AG08395 (cell line): ENCODE results near the gene AP1G1.
"Not testable (repeated sequence)": the region's sequence is repeated elsewhere in the genome, so short reads cannot be mapped to it uniquely, and the experiment has no call there.

Source experiments
- DNase-seq: peaks from one replicate; pipeline ENCODE4 v3.0.0; 2012; ENCODE audit warnings: mixed read lengths, low spot score

The AP1G1 gene

DNA sequence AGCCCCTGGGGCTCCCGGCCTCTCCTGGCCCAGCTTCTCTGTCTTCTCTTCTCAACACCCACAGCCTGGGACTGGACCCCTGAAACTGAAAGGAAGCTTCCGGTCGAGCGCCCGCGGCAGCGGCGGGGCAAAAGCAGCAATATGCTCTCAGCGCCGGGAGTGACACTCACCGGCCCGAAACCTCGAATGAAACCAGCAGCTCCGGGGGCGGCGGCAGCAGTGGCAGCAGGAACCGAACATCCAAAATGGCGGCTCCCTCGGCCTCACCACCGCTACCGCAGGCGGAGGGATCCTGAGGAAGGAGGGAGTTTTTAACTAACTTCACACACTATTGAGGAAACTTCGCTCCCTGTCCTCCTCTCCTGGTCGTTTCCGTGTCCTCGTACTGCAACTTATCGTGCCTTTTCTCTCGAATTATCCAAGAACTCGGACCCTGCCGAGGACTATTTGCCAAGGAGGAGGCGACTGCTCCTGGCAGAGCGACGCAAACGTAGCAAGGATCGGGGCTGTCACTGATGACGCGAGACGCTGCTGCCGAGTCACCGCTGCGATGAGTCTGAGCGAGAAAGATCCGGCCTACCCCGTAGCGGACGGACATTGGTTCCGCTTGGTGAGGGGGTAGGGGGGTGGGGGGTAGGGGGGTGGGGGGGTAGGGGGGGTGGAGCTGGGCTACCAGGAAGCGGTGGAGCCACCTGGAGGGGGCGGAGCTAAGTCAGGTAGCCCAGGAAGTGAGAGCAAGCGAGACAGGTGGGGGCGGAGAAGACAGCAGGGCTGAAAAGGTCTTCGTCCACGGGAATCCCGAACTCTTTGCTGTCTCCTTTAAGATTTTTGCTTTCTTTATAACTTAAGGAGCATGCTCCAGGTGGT lies at the start of gene AP1G1:
Gene AP1G1 (minus strand): TSS at position 242 of the 867 bp plus-strand sequence. CDS start 19,355 bp downstream, outside the sequence.
- peak; percentile 97 for DNase-seq

- no peak for DNase-seq
Observed at GRCh38 chr16:71855937-71856662, 47.5 kb upstream of the AP1G1 start.

DNA sequence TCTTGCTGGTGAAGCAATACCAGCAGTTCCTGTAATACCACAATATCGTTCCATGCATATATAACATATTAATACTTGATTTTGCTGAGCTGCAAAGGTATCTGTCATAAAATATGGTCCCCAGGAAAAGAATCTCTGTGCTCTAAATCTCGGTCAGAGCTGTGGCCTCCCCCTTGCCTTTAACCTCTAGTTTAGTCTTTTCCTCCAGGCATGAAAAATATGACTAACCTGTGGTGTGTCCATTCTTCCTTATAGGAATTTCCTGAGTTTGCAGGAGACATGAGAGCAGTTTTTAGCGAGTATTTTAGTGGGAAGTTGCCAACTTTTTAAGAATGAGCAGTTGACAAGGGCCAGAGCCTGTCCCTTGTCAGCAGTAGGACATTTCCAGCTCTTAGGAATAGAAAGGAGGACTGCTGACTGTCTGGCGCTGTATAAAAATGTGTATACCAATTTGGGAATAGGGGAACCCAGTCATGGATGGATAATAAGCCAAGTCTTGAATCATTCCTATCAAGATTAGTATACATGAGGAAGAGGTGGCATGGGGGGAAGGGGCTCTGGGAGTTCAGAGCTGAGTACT lies 45.8 kb upstream of the AP1G1 start:
- no peak for DNase-seq

DNA sequence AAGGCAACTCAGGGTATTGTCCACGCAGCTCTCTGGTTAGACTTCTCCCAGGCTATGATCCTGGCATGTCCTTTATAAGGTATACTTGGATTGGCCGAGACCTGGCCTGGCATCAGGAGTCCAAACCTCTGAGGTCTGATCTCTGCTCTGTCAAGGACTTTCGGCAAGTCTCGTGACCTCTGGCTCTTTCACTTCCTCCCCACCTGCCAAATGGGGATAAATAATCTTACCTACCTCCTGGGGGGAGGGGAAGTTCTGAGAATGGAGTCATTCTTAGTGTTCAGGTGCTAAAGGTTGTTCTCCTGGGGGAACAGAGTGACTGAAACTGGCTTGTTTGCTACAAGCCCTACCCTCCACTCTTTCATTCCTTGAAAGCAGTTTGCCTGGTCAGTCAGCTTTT lies 44.8 kb upstream of the AP1G1 start:
- no peak for DNase-seq

DNA sequence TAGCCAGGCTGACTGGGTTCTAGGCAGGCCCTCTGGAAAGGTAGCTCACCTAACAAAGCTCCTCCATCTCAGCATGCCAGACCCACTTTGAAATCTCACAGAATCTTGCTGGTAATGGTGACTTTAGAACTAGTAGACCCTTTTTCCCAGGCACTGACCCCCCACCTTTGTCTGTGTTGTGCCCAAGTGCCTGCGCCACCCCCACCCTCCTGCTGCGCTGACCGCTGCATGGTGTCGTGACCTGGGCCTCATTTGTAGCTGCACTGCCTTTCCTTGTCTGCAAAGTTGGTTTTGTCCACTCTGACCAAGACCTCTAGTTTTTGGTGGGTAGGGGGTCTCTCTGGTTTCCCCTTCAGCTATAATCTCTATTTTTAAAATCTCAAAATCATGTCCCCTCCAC lies 43.9 kb upstream of the AP1G1 start:
- no peak for DNase-seq

DNA sequence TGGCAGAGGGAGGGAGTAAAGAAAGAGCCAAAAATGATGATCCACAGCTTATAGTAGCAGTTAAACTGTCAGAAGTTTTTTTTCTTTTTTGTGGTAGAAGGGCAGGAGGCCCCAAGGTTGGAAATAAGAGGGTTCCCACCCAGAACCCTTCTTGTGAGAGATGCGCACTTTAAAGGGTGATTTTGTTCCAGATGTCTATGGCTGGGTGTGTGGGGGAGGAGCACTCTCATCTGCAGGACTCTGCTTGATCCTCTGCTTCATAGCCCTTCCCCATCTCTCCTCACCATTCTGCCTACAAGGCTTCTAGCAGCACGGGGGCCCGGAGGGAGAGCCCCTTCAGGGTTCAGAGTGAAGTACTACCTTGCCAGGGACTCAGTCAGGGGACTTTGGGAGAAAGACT lies 43.5 kb upstream of the AP1G1 start:
- no peak for DNase-seq

DNA sequence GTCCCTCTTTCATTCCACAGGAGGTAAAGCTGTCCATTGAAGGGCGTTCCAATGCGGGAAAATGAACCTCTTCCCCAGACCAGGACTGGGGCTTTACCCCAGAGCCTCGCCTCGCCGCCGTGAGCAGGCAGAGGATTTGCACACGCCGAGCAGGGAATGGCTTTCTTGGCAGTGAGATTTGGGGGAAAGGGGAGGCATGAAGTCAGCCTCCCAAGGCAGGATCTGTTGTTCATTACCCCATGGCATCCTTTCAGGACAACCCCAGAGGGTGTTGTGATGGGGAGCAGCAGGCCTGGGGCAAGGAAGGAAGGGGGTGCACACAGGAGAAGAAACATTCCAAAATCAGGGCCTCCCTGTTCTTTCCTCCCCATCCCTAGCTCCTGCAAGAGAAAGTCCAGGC lies 43.1 kb upstream of the AP1G1 start:
- DNase-seq: no peak

DNA sequence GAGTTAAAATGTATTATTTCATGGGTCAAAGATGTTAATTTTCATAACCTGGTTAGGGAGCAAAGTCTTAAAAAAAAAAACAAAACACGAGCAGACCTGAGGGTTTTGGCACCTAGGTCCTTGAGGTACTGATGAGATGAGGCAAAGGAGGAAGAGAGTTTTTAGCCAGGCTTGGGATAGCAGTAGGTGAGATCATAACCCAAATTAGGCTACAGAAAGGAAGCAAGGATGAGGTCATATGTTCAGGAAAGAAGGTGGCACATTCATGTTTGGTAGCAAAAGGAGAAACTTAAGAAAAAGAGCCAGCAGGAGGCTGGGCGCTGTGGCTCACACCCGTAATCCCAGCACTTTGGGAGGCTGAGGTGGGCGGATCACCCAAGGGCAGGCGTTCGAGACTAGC lies 40.0 kb upstream of the AP1G1 start:
- no peak for DNase-seq

DNA sequence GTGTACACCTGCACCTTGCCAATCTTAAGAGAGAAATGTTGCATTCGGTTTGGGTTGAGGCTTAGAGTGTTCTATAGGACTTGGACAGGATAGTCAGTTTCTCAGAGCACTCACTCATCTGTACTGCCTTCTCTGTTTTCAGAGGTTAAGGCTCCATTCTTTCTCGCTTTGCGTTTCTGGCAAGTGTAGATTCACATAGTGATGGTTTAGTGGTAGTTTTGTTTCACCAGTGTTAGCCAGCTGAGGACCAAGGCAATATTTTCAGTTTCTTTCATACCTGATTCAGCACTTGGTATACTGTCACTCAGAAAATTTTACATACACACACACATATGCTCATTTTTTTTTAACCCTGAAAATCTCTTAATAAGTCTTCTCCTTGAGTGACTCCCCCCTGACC lies 38.5 kb upstream of the AP1G1 start:
- DNase-seq: no peak

- DNase-seq: peak; percentile 14
Observed at GRCh38 chr16:71846431-71846830, 37.8 kb upstream of the AP1G1 start.

DNA sequence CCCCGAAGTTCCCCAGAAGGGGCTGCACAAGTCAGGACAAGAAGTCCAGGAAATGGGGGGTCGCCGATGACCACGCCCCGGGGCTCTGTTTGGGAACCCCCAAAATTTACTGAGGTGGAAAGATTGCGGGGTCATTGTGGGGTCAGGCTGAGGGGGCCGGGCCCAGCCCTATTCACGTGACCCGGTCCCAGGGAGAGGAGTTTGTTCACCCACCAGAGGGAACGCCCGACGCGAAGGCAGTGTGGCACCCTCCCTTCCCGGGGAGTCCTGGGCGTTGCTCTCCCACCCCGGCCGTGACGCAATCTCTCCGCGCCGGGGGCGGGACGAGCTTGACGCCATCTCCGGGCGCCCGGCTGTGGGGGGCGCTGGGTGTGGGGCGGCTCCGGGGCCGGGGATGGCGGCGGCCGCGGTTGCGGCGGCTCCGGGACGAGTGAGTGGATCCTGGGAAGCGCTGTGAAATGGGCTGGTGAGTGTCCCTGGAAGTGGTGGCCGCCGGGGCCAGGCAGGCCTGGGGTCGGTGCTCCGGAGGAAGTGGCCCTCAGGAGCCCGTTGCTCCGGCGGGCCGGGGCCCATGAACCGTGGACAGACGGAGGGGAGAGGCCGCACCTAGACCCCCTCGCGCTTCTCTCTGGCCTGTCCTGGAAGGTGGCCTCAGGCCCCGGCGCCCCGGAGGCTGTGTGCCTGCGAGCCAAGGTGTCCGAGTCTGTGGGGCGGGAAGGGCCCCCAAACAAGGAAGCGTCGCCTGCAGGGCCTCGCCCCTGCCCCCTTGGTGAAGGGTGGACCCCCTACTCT lies 37.2 kb upstream of the AP1G1 start, which contains the start of gene ATXN1L:
Gene ATXN1L (plus strand): TSS at position 338 of the 792 bp plus-strand sequence. CDS start 3,765 bp downstream, outside the sequence.
- peak; percentile 99 for DNase-seq

DNA sequence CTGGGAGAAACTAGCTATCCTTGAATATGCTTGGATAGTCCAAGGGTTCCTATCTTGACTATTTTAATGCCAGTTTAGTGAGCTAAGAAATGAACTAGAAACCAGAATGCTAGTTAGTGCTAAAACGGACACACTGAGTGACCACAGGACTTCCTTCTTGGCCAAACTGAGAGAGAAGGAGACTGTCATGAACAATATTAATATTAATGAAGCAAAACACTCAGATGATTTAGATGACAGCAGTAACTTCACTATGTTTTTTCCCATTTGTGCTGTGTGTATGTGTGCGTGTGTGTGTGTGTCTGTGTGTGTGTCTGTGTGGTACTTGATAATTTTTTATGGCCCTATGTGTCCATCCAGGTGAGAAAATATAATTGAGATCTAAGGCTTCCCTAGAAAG lies 34.9 kb upstream of the AP1G1 start:
- DNase-seq: no peak

DNA sequence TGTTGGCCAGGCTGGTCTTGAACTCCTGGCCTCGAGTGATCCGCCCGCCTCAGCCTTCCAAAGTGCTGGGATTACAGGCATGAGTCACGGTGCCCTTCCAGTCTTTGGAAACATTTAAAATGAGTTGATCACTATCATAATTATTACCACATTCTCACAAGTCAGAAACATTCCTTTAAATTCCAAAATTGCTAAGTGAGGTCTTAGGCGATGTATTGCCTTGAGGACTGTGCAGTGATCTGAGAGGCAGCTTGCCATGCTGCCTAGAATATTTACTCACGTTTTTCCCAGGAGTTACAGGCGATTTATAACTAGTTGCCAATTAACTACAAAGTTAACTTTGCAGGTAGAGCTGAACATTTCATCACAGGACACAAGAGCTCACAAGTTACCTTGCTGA lies 31.4 kb upstream of the AP1G1 start:
- DNase-seq: peak; percentile 54

DNA sequence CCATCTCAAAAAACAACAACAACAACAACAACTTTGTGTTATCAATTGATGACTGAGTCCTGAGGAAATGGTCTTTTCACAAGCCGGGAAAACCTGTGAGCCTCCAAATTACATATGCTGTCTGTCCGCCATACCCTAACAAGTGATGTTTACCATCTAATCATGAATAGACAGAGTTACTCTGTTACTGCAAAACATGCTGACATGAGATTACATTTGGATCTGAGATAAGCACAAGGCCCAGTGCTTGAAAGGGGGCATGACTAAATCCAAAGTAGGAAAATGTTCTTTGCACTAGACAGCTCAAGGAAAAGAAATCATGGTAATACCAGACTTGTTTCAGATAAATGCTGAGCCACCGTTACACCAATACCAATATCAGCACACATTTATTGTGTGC lies 28.5 kb upstream of the AP1G1 start:
- no peak for DNase-seq

- DNase-seq: no peak
Observed at GRCh38 chr16:71834291-71834690, 25.7 kb upstream of the AP1G1 start.

DNA sequence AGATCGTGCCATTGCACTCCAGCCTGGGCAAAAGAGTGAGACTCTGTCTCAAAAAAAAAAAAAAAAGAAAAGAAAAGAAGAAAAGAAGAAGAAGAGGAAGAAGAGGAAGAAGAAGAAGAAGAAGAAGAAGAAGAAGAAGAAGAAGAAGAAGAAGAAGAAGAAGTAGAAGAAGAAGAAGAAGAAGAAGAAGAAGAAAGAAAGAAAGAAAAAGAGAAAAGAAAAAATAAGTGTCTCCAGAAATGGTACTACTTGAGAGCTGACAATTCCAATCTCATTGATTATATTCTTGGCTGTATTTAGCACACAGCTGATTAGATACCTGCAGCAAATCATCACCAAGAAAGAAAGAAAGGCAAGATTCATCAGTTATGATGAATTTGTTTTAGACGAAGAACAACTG lies 23.5 kb upstream of the AP1G1 start:
- DNase-seq: not testable (repeated sequence)

DNA sequence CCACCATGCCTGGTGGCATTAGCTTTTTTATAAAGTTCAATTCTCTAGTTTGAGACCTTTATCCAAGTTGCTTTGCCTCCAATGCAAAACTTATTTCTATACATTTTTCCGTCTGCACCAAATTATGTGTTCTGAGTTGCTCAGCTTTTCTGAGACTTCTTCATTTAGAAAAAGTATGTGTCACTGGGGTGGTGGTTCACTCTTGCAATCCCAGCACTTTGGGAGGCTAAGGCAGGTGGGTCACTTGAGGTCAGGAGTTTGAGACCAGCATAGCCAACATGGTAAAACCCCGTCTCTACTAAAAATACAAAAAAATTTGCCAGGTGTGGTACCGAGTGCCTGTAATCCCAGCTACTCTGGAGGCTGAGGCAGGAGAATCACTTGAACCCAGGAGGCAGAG lies 23.1 kb upstream of the AP1G1 start:
- not testable (repeated sequence) for DNase-seq

DNA sequence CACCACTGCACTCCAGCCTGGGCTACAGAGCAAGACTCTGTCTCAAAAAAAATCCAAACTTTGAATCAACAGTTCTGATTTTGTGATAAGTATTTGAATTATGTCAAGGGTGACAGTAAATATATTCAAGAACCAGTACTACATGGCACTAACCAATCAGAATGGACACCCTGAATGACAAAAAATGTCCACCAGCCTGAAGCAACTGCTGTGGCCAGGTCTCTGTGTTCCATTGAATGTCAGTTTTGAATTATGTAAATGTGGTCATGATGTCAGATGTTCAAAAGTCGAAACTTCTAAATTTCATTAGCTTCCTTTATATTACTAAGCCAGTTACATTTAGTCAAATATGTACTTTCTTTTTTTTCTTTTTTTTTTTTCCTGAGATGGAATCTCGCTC lies 21.7 kb upstream of the AP1G1 start:
- DNase-seq: no peak

- no peak for DNase-seq
Observed at GRCh38 chr16:71826533-71827017, 17.9 kb upstream of the AP1G1 start.

- DNase-seq: not testable (repeated sequence)
Observed at GRCh38 chr16:71817155-71817500, 8.5 kb upstream of the AP1G1 start.

DNA sequence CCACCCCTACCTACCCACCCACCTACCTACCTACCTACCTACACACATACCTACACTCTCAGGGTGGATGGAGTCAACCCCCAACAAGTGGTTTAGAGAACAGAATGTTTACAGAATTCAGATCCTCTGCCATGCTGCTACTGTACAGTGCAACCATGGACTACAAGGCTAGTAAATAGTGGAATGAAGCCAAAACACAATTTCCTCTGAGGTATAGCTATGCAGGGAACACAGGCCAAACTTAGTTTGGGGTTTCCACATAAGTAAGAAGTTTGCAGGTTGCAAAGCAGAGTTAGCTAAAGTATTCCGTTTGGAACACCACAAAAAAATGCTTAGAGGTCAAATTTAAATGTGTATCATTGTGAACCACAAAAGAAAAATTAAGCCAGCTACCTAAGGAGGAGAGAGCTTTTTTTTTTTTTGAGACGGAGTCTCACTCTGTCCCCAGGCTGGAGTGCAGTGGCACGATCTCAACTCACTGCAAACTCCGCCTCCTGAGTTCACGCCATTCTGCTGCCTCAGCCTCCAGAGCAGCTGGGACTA lies 2.7 kb upstream of the AP1G1 start:
- DNase-seq: no peak

GRCh38 chr16:71810155-71810530 lies 1.5 kb upstream of the AP1G1 start:
- not testable (repeated sequence) for DNase-seq
